ENCODE data around the gene ITPR3. TPM values are rescaled to one million over a fixed set of nuclear protein-coding genes. Genes with fewer than 3 reads are reported as not detected.

The ITPR3 gene
- total RNA-seq, 1 donor from 2014 or later = 6.4 TPM

GRCh38 chr6:33693186-33694105 is 72.3 kb downstream of the ITPR3 start:
- Mint-ChIP-seq H3K36me3 (no peaks in the 10 kb centered on the region), H3K4me3 (no peak overlapping the region), H3K9me3 (no peaks in the 10 kb centered on the region), H3K27me3 (ENCODE audit: low read depth) (no peaks in the 10 kb centered on the region), H3K4me1 (peaks cover 20% of the 10 kb centered on the region), H3K27ac (no peak overlapping the region)
- no peak for DNase-seq (ENCODE audit: low spot score in 2 of 2, unreplicated experiment in 2 of 2)
- TF ChIP-seq, protein P1, sequence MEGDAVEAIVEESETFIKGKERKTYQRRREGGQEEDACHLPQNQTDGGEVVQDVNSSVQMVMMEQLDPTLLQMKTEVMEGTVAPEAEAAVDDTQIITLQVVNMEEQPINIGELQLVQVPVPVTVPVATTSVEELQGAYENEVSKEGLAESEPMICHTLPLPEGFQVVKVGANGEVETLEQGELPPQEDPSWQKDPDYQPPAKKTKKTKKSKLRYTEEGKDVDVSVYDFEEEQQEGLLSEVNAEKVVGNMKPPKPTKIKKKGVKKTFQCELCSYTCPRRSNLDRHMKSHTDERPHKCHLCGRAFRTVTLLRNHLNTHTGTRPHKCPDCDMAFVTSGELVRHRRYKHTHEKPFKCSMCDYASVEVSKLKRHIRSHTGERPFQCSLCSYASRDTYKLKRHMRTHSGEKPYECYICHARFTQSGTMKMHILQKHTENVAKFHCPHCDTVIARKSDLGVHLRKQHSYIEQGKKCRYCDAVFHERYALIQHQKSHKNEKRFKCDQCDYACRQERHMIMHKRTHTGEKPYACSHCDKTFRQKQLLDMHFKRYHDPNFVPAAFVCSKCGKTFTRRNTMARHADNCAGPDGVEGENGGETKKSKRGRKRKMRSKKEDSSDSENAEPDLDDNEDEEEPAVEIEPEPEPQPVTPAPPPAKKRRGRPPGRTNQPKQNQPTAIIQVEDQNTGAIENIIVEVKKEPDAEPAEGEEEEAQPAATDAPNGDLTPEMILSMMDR (IDR thresholded peaks at IDR 0.05; ENCODE audit: unreplicated experiment) = no peak

DNA sequence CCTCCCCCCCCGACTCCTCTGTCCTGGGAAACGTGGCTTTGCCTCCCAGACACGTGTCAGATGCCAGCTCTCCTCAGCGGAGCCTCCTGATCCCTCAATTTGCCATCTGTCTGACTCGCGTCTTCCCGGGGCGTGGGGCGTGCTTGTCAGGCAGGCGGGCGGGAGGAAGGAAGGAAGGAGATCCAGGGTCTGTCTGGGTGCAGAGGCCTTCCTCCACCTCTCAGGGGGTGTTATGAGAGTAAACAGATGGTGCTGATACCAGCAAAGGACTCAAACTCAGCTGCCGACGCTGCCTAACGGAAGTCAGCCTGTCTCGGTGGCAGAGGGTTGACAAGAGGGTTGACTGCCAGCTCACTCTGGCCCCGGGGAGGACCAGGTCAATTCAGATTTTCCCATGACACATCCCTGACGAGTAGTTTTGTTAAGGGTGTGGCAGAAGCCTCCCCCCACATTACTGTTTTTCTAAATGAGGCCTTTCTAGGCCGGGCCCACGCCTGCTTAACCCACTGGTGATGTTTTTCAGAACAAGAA is 73.3 kb downstream of the ITPR3 start:
- H3K27me3 Mint-ChIP-seq (ENCODE audit: low read depth) = no peaks in the 10 kb centered on the region
- TF ChIP-seq, protein P1 (IDR thresholded peaks at IDR 0.05; ENCODE audit: unreplicated experiment) = no peak
- peaks cover 20% of the 10 kb centered on the region for H3K4me1 Mint-ChIP-seq
- peaks cover 3% of the 10 kb centered on the region for H3K36me3 Mint-ChIP-seq
- DNase-seq (ENCODE audit: low spot score in 2 of 2, unreplicated experiment in 2 of 2) = no peak
- H3K4me3 Mint-ChIP-seq = no peak overlapping the region
- no peak overlapping the region for H3K27ac Mint-ChIP-seq
- H3K9me3 Mint-ChIP-seq = no peaks in the 10 kb centered on the region

DNA sequence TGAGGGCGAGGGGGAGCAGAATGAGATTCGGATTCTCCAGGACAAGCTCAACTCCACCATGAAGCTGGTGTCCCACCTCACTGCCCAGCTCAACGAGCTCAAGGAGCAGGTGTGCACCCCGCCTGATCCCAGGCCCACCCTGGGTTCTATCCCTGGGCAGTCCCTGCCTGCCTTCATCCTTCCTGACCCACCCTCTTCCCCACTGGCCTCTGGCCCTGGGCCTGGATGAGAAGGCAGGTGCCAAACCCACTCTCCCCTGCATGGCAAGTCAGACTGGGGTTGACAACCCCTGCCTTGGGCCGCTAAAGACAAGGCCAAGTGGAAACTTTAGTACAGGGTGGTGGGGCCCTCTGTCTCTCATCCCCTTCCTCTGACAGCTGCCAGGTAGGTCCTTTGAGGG is 73.9 kb downstream of the ITPR3 start:
- Mint-ChIP-seq H3K27ac (no peak overlapping the region), H3K36me3 (peaks cover 3% of the 10 kb centered on the region), H3K4me1 (peaks cover 20% of the 10 kb centered on the region), H3K9me3 (no peaks in the 10 kb centered on the region), H3K27me3 (ENCODE audit: low read depth) (no peaks in the 10 kb centered on the region), H3K4me3 (no peak overlapping the region)
- no peak for DNase-seq (ENCODE audit: low spot score in 2 of 2, unreplicated experiment in 2 of 2)
- TF ChIP-seq, protein P1 (IDR thresholded peaks at IDR 0.05; ENCODE audit: unreplicated experiment) = no peak

GRCh38 chr6:33695451-33695887 is 74.3 kb downstream of the ITPR3 start:
- Mint-ChIP-seq H3K27me3 (ENCODE audit: low read depth) (no peaks in the 10 kb centered on the region), H3K9me3 (no peaks in the 10 kb centered on the region), H3K4me3 (no peak overlapping the region), H3K4me1 (peaks cover 20% of the 10 kb centered on the region), H3K36me3 (peaks cover 7% of the 10 kb centered on the region), H3K27ac (no peak overlapping the region)
- TF ChIP-seq, protein P1 (IDR thresholded peaks at IDR 0.05; ENCODE audit: unreplicated experiment) = no peak
- no peak for DNase-seq (ENCODE audit: low spot score in 2 of 2, unreplicated experiment in 2 of 2)

- H3K36me3 Mint-ChIP-seq = peaks cover 7% of the 10 kb centered on the region
Measured at GRCh38 chr6:33696076-33696475, 75.0 kb downstream of the ITPR3 start.

More at GRCh38 chr6:33696076-33696475, 75.0 kb downstream of the ITPR3 start:
- no peaks in the 10 kb centered on the region for H3K27me3 Mint-ChIP-seq (ENCODE audit: low read depth)
- DNase-seq (ENCODE audit: low spot score in 2 of 2, unreplicated experiment in 2 of 2) = no peak
- TF ChIP-seq, protein P1 (IDR thresholded peaks at IDR 0.05; ENCODE audit: unreplicated experiment) = no peak
- no peaks in the 10 kb centered on the region for H3K9me3 Mint-ChIP-seq
- no peak overlapping the region for H3K4me3 Mint-ChIP-seq
- H3K4me1 Mint-ChIP-seq = peaks cover 20% of the 10 kb centered on the region
- no peak overlapping the region for H3K27ac Mint-ChIP-seq
